DND-41 (cell line): ENCODE data around the gene CILP.

Experiments used
- ATAC-seq: fragments of 200-7000 bp; cut with Tn5 transposase; 3 replicates; pipeline ENCODE4 v1.9.1; 2021; ENCODE audit warnings: low read depth; ENCODE audit not compliant: insufficient read depth
- DNase-seq: peaks from one replicate; pipeline ENCODE4 v3.0.0-alpha.2; 2020
- H2AFZ ChIP-seq: 2 replicates; pipeline ENCODE4 v1.6.0; 2012; ENCODE audit warnings: low read depth, low read length
- H3K27ac ChIP-seq: 2 replicates; pipeline ENCODE4 v1.5.1; 2012; ENCODE audit warnings: low read length, inconsistent platforms
- H3K27me3 ChIP-seq: fragments of 200-600 bp; sonication (generic); 2 replicates; pipeline ENCODE4 v1.6.0; 2012; ENCODE audit warnings: low read length, mild to moderate bottlenecking, inconsistent platforms; ENCODE audit not compliant: insufficient read depth, poor library complexity
- H3K36me3 ChIP-seq: 2 replicates; pipeline ENCODE4 v1.5.1; 2012; ENCODE audit warnings: low read length, inconsistent platforms; ENCODE audit not compliant: insufficient read depth
- H3K4me1 ChIP-seq: 2 replicates; pipeline ENCODE4 v1.5.1; 2012; ENCODE audit warnings: mild to moderate bottlenecking, low read length; ENCODE audit not compliant: insufficient read depth
- H3K4me2 ChIP-seq: 2 replicates; pipeline ENCODE4 v1.6.0; 2012; ENCODE audit warnings: mild to moderate bottlenecking, moderate library complexity, low read length, inconsistent platforms; ENCODE audit not compliant: insufficient read depth
- H3K4me3 ChIP-seq, 2 experiments: fragments of 200-600 bp in 1 of 2; shearing (Covaris generic) in 1 of 2; 2 replicates each; pipeline ENCODE4 v1.5.1; 2012 to 2016; ENCODE audit warnings: inconsistent platforms in 2 of 2, low read length in 2 of 2, mild to moderate bottlenecking in 2 of 2, low read depth in 1 of 2, moderate library complexity in 1 of 2
- H3K79me2 ChIP-seq: 2 replicates; pipeline ENCODE4 v1.6.0; 2012; ENCODE audit warnings: low read length, inconsistent platforms; ENCODE audit not compliant: insufficient read depth
- H3K9ac ChIP-seq: 2 replicates; pipeline ENCODE4 v1.6.0; 2012; ENCODE audit warnings: low read depth, mild to moderate bottlenecking, inconsistent platforms, low read length, moderate library complexity
- H3K9me3 ChIP-seq: 2 replicates; pipeline ENCODE4 v1.5.1; 2012; ENCODE audit warnings: low read length, moderate library complexity, mild to moderate bottlenecking, inconsistent platforms; ENCODE audit not compliant: insufficient read depth, severe bottlenecking
- H4K20me1 ChIP-seq: 2 replicates; pipeline ENCODE4 v1.6.0; 2012; ENCODE audit warnings: low read length; ENCODE audit not compliant: insufficient read depth
- EZH2 ChIP-seq: IDR thresholded peaks from 3 replicates; pipeline ENCODE4 v1.6.1; 2012; ENCODE audit warnings: borderline replicate concordance, low read depth, mild to moderate bottlenecking, moderate library complexity, low read length, inconsistent platforms; ENCODE audit not compliant: severe bottlenecking
- TF ChIP-seq, protein P1 (sequence below): IDR thresholded peaks from 2 replicates; pipeline ENCODE4 v1.5.1; 2012; ENCODE audit warnings: borderline replicate concordance, low read length, moderate library complexity, mild to moderate bottlenecking; ENCODE audit not compliant: poor library complexity, severe bottlenecking; ENCODE audit errors: extremely low read depth

CILP gene

DNA sequence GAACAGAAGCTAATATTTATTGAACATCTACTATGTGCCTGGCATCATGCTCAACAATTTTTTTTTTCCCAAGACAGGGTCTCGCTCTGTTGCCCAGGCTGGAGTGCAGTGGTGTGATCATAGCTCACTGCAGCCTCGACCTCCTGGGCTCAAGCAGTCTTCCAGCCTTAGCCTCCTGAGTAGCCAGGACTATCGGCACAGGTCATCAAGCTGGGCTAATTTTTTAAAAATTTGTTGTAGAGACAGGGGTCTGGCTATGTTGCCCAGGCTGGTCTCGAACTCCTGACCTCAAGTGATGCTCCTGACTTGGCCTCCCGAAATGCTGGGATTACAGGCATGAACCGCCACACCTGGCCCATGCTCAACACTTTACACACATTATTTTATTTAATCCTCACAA is 35.7 kb upstream of the CILP start:
- Histone ChIP-seq H3K9ac (no peak overlapping the region), H3K27ac (no peak overlapping the region), H3K4me1 (no peaks in the 10 kb centered on the region), H3K79me2 (no peaks in the 10 kb centered on the region), H3K36me3 (peaks cover 2% of the 10 kb centered on the region; the same call in 1 of the 2 replicates), H3K4me2 (no peak overlapping the region), H3K9me3 (no peaks in the 10 kb centered on the region), H4K20me1 (no peaks in the 10 kb centered on the region), H3K4me3 (no peak overlapping the region), H3K27me3 (no peaks in the 10 kb centered on the region), H2AFZ (no peak overlapping the region)
- TF ChIP-seq, protein P1, sequence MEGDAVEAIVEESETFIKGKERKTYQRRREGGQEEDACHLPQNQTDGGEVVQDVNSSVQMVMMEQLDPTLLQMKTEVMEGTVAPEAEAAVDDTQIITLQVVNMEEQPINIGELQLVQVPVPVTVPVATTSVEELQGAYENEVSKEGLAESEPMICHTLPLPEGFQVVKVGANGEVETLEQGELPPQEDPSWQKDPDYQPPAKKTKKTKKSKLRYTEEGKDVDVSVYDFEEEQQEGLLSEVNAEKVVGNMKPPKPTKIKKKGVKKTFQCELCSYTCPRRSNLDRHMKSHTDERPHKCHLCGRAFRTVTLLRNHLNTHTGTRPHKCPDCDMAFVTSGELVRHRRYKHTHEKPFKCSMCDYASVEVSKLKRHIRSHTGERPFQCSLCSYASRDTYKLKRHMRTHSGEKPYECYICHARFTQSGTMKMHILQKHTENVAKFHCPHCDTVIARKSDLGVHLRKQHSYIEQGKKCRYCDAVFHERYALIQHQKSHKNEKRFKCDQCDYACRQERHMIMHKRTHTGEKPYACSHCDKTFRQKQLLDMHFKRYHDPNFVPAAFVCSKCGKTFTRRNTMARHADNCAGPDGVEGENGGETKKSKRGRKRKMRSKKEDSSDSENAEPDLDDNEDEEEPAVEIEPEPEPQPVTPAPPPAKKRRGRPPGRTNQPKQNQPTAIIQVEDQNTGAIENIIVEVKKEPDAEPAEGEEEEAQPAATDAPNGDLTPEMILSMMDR, result no peak
- no peak for TF ChIP-seq EZH2
- ATAC-seq (no peak), DNase-seq (no peak)

DNA sequence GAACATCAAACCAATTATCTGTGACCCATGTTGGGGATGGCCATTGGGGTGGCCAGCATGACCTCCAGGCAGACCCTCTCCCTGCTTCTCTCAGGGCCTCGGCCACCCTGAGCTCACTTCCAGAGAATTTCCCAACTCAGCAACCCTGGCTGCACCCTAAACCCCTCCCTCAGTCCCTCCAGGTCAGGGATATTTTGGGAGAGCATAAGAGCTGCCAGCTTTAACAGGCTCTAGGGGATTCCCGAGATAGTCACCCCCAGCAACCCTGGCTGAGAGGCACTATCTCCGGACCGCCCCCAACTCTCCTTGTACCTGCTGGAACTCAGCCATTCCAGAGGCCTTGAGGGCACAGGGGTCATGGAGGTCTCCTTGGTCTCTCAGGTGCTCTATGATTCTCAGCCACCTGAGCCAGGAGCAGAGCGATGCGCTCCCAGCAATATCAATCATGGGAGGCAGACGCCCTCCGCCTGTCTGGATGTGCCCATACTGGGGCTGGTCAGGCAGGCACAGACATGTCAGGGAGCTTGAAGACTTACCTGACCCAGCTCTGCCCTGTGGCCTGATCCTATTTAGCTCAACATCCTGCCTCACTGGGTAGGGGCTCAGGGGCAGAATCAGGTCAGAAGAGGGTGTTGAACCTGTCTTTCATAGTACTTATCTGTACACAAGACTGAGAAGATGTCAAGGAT is 34.9 kb upstream of the CILP start:
- Histone ChIP-seq H3K27me3 (no peaks in the 10 kb centered on the region), H3K79me2 (no peaks in the 10 kb centered on the region), H3K4me1 (no peaks in the 10 kb centered on the region), H4K20me1 (no peaks in the 10 kb centered on the region), H3K9ac (no peak overlapping the region), H3K4me3 (no peak overlapping the region), H3K36me3 (peaks cover 2% of the 10 kb centered on the region; the same call in 1 of the 2 replicates), H3K27ac (no peak overlapping the region), H3K4me2 (no peak overlapping the region), H3K9me3 (no peaks in the 10 kb centered on the region), H2AFZ (no peak overlapping the region)
- TF ChIP-seq, protein P1, result no peak
- no peak for TF ChIP-seq EZH2
- DNase-seq, result no peak
- ATAC-seq, result no peak

DNA sequence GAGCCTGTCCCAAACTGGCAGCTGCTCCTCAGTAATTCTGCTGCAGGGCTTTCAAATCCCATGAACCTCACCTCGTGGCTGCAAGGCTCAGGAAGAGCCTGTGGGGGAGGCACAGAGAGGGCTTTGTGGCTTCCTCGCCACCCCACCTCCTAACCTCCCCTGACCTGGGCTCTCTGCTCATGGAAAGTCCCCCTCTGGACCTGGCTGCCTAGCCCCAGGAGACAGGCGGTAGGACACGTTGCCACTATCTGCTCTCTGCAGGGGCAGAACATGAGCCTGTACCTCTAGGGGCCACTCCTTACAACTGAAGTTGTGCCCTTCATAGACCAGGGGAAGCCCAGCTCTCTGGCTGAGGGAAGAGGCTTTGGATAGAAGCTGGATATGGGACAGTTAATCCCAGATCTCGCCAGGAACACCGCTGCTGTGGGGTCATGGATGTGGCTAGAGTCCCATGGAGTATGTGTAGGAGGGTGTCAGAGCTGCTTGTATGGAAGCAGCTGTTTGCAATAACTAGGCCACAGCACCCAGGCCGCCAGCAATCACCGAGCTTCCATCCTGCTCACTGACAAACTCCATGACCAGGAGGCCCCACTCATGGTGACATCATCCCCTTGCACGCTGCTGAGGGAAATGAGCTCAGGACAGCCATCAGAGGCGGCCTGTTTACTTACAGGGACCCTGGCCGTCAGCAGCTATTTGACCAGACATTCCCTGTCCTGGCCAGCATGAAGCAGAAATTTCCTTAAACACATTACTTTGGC is 34.0 kb upstream of the CILP start:
- Histone ChIP-seq H3K27ac (no peak overlapping the region), H2AFZ (no peak overlapping the region), H3K4me1 (no peaks in the 10 kb centered on the region), H3K36me3 (no peaks in the 10 kb centered on the region), H3K79me2 (no peaks in the 10 kb centered on the region), H3K4me2 (no peak overlapping the region), H3K9ac (no peak overlapping the region), H3K4me3 (no peak overlapping the region), H4K20me1 (no peaks in the 10 kb centered on the region), H3K27me3 (no peaks in the 10 kb centered on the region), H3K9me3 (no peaks in the 10 kb centered on the region)
- ATAC-seq, result no peak
- no peak for TF ChIP-seq EZH2
- TF ChIP-seq, protein P1, result no peak
- no peak for DNase-seq
